K562 (cell line): Measurements from ENCODE around the gene PSG3. TPM values are rescaled to one million over a fixed set of nuclear protein-coding genes. Genes with fewer than 3 reads are reported as not detected.
A peak's percentile ranks its signal among the peaks of the same experiment; 100 is the strongest.
"Not testable (repeated sequence)": the region's sequence is repeated elsewhere in the genome, so short reads cannot be mapped to it uniquely, and the experiment has no call there.

Experiments
- ATAC-seq: fragments of 200-7000 bp; cut with Tn5 transposase; 3 replicates; pipeline ENCODE4 v1.9.1; 2020; ENCODE audit warnings: moderate library complexity
- BruUV-seq: library from RNA; stranded (reverse); fragments of 400-500 nt; replicated peaks from 2 replicates; lab custom pipeline; 2021; lab: Mats Ljungman, UMichigan
- CTCF ChIA-PET: fragments of 300-600 bp; formaldehyde crosslinking; extraction: SDS; loops from one replicate; lab custom pipeline; 2021; ENCODE audit warnings: low intra/inter-chr PET ratio; lab: Yijun Ruan, JAX
- POLR2A ChIA-PET: fragments of 300-600, 350-650 bp; sonication (Branson Sonifier 250); formaldehyde crosslinking; extraction: SDS; loops from one replicate; lab custom pipeline; 2021; ENCODE audit warnings: antibody characterized with exemption, inconsistent platforms; lab: Yijun Ruan, JAX
- DNase-seq, 4 experiments: peaks; one replicate each; pipeline versions ENCODE4 v3.0.0 to v3.0.0-alpha.2; 2011 to 2018; ENCODE audit warnings: low spot score in 3 of 4, mixed read lengths in 3 of 4; ENCODE audit errors: extremely low read depth in 1 of 4
- FAIRE-seq: peaks from 2 replicates; lab custom pipeline; 2011; peaks lifted over from hg19 to GRCh38; lab: Jason Lieb, UNC
- H2AFZ ChIP-seq: 2 replicates; pipeline ENCODE4 v1.6.0; 2011; ENCODE audit warnings: low read depth, low read length, control low read depth, inconsistent platforms
- H3K27ac ChIP-seq: fragments of 200-600 bp; 3 replicates; pipeline ENCODE4 v1.8.0; 2011; ENCODE audit warnings: low read depth, mild to moderate bottlenecking, control low read depth, inconsistent platforms, low read length, moderate library complexity, mixed read lengths; ENCODE audit errors: extremely low read depth
- H3K27me3 ChIP-seq, 2 experiments: fragments of 300-600 bp in 1 of 2; 2 replicates in 1 of 2; 3 replicates in 1 of 2; pipeline versions ENCODE4 v1.6.0 to v1.8.0; 2011; ENCODE audit warnings: inconsistent platforms in 2 of 2, low read length in 2 of 2, mild to moderate bottlenecking in 1 of 2, mixed read lengths in 1 of 2, moderate library complexity in 1 of 2; ENCODE audit not compliant: control insufficient read depth in 2 of 2, insufficient read depth in 2 of 2
- H3K36me3 ChIP-seq: fragments of 300-600 bp; 3 replicates; pipeline ENCODE4 v1.8.0; 2011; ENCODE audit warnings: mild to moderate bottlenecking, low read length, inconsistent platforms; ENCODE audit not compliant: control insufficient read depth, insufficient read depth
- H3K4me1 ChIP-seq, 2 experiments: fragments of 200-600 bp in 1 of 2; replicated peaks in 1 of 2; 2 replicates in 1 of 2; 3 replicates in 1 of 2; pipeline versions ENCODE4 v1.5.1 to v1.8.0; 2011; ENCODE audit warnings: inconsistent platforms in 2 of 2, low read length in 2 of 2, mild to moderate bottlenecking in 1 of 2, mixed read lengths in 1 of 2, moderate library complexity in 1 of 2; ENCODE audit not compliant: control insufficient read depth in 2 of 2, insufficient read depth in 2 of 2
- H3K4me2 ChIP-seq: 2 replicates; pipeline ENCODE4 v1.6.1; 2011; ENCODE audit warnings: low read length, control low read depth, inconsistent platforms, mixed read lengths; ENCODE audit not compliant: insufficient read depth
- H3K4me3 ChIP-seq: fragments of 200-600 bp; sonication (generic), shearing (Covaris generic); 2 replicates; pipeline ENCODE4 v1.5.1; 2016; ENCODE audit warnings: control low read depth, inconsistent platforms
- H3K79me2 ChIP-seq: fragments of 200-600 bp; 3 replicates; pipeline ENCODE4 v1.8.0; 2011; ENCODE audit warnings: low read length, inconsistent platforms; ENCODE audit not compliant: control insufficient read depth, insufficient read depth
- H3K9ac ChIP-seq, 2 experiments: 2 replicates each; pipeline versions ENCODE4 v1.6.0 to v1.6.1; 2011; ENCODE audit warnings: low read depth in 2 of 2, low read length in 2 of 2, control low read depth in 1 of 2, inconsistent platforms in 1 of 2, mild to moderate bottlenecking in 1 of 2, mixed read lengths in 1 of 2; ENCODE audit not compliant: insufficient read depth in 1 of 2
- H3K9me1 ChIP-seq: one replicate; pipeline ENCODE4 v1.6.0; 2011; ENCODE audit warnings: inconsistent platforms, mild to moderate bottlenecking, low read length, moderate library complexity; ENCODE audit not compliant: control insufficient read depth, insufficient read depth
- H3K9me3 ChIP-seq: replicated peaks from 2 replicates; pipeline ENCODE4 v1.5.1; 2011; ENCODE audit warnings: low read depth, low read length, inconsistent platforms; ENCODE audit not compliant: control insufficient read depth, insufficient read depth
- H4K20me1 ChIP-seq: replicated peaks from 2 replicates; pipeline ENCODE4 v1.6.1; 2011; ENCODE audit warnings: low read length, inconsistent platforms, mixed read lengths; ENCODE audit not compliant: control insufficient read depth, insufficient read depth
- CTCF ChIP-seq, 3 experiments: IDR thresholded peaks in 2 of 3; conservative IDR thresholded peaks in 1 of 3; 2 replicates each; pipeline ENCODE4 v1.5.1; 2011 to 2012; ENCODE audit warnings: low read length in 3 of 3, mild to moderate bottlenecking in 3 of 3, control low read depth in 2 of 3, improper control_type of control experiment in 1 of 3, inconsistent platforms in 1 of 3, low read depth in 1 of 3, mixed read lengths in 1 of 3, moderate library complexity in 1 of 3; ENCODE audit not compliant: insufficient read depth in 2 of 3
- HINFP ChIP-seq: fragments of 450-650 bp; conservative IDR thresholded peaks from 2 replicates; pipeline ENCODE4 v1.6.1; 2016; ENCODE audit warnings: missing genetic modification characterization, low read depth, mild to moderate bottlenecking, control low read depth, missing compliant biosample characterization
- RAD21 ChIP-seq, 2 experiments: fragments of 250-450 bp in 1 of 2; fragments of 450-650 bp in 1 of 2; sonication (Bioruptor Pico) in 1 of 2; formaldehyde crosslinking in 1 of 2; IDR thresholded peaks in 1 of 2; conservative IDR thresholded peaks in 1 of 2; 2 replicates each; pipeline versions ENCODE4 v1.4.0 to v1.8.0; 2020 to 2022; ENCODE audit warnings: mild to moderate bottlenecking in 2 of 2, moderate library complexity in 1 of 2
- SMC3 ChIP-seq: conservative IDR thresholded peaks from 2 replicates; pipeline ENCODE4 v1.6.1; 2011; ENCODE audit warnings: low read depth, low read length, improper control_type of control experiment; ENCODE audit not compliant: insufficient read depth
- WGBS: fragments of 100-300 bp; shearing (Covaris generic); methylation state at CpG from one replicate; pipeline ENCODE4 v1.1.6; 2016; ENCODE audit warnings: low coverage, mixed read lengths; ENCODE audit not compliant: insufficient coverage; ENCODE audit errors: missing lambda C conversion rate; 5-methylcytosine and 5-hydroxymethylcytosine counted together
- in situ Hi-C: fragments of 300-500 bp; cut with MboI; formaldehyde crosslinking; loops from 4 replicates; pipeline ENCODE4 v1.15.0; 2018; ENCODE audit warnings: inconsistent platforms, mixed read lengths
- intact Hi-C: fragments of 100-400 bp; cut with micrococcal nuclease; formaldehyde crosslinking; loops from 2 replicates; pipeline ENCODE4 v1.14.2; 2022
- polyA plus RNA-seq, 8 experiments: library from polyadenylated mRNA; depleted of rRNA in 4 of 8; stranded (reverse) in 5 of 8; unstranded in 3 of 8; fragments of >200 nt; fragmentation: Nextera tagmentation in 2 of 8; fragmentation: Illumina TruSeq in 1 of 8; extraction: Ambion mirVana in 2 of 8; extraction: Trizol in 1 of 8; gene quantifications; 2 replicates each; pipeline versions ENCODE4 v1.2.1 to v1.2.3, GENCODE V29; 2011 to 2014; ENCODE audit warnings: inconsistent platforms in 1 of 8, missing spikeins in 1 of 8
- total RNA-seq, 7 experiments: library from RNA; depleted of rRNA in 6 of 7; stranded (reverse); fragments of >200 nt in 6 of 7; fragmentation: Illumina TruSeq in 2 of 7; extraction: Trizol in 2 of 7; gene quantifications; 2 replicates each; pipeline versions ENCODE4 v1.2.1 to v1.2.3, GENCODE V29; 2011 to 2021; ENCODE audit warnings: low replicate concordance in 1 of 7

PSG3 gene
- total and polyA plus RNA-seq, 9 of the 15 experiments (the other 6 are each of a cell fraction or from before 2014, with no cell fraction given): not detected

GRCh38 chr19:42776750-42777612, 36.7 kb upstream of the PSG3 start:
- H3K9me1 ChIP-seq, H3K4me1 ChIP-seq, H3K9me3 ChIP-seq, intact Hi-C loops, POLR2A ChIA-PET, ATAC-seq, H3K27me3 ChIP-seq, BruUV-seq, FAIRE-seq, H3K4me2 ChIP-seq, H3K27ac ChIP-seq, in situ Hi-C loops, H3K36me3 ChIP-seq, H3K9ac ChIP-seq, H4K20me1 ChIP-seq, H3K79me2 ChIP-seq, H3K4me3 ChIP-seq, H2AFZ ChIP-seq: not testable (repeated sequence)
- CTCF ChIA-PET: interaction anchor here (0.6 to 1.3 kb wide), 3 partner anchors 80 to 140 kb away, joined by 3 to 4 read pairs (median 3); no protein-coding TSS in a partner anchor
- DNase-seq: peak in 1 of 4 experiments; percentile 36
- TF ChIP-seq SMC3 (peak; percentile 29; the same call in 1 of the 2 replicates), CTCF (IDR thresholded peaks at IDR 0.05 in 2 of 3, conservative IDR thresholded peaks at IDR 0.05 in 1 of 3; ENCODE audit: insufficient read depth in 2 of 3, low read depth in 1 of 3, low read length in 3 of 3) (peak; percentile 65 to 72 (median 66)), HINFP (tag) (0 out of 2 replicates have a peak, but pooled peaks have one; percentile 26), RAD21 (CRISPR knock-in tag; conservative IDR thresholded peaks at IDR 0.05 in 1 of 2, IDR thresholded peaks at IDR 0.05 in 1 of 2) (peak in 1 of 2 experiments; percentile 45; a peak in 2 of 4 replicates)
- 0% methylated on average over 12 of the region's 12 CpGs for WGBS
